Activated naive CD4-positive, alpha-beta T cell treated with anti-CD3 and anti-CD28 coated beads, Interleukin-2, amount 50 U/mL, for 16 hours (primary cell): ENCODE results near the gene ANKZF1.
"Not testable (repeated sequence)": the region's sequence is repeated elsewhere in the genome, so short reads cannot be mapped to it uniquely, and the experiment has no call there.

Source experiments
- DNase-seq: peaks from one replicate; pipeline ENCODE4 v3.0.0-alpha.2; 2020

ANKZF1 gene

GRCh38 chr2:219258942-219259341, 29.3 kb downstream of the ANKZF1 start:
- not testable (repeated sequence) for DNase-seq

GRCh38 chr2:219261024-219261855, 31.6 kb downstream of the ANKZF1 start:
- DNase-seq = no peak

- no peak for DNase-seq
Measured at GRCh38 chr2:219266232-219266631, 36.6 kb downstream of the ANKZF1 start.

- no peak for DNase-seq
Measured at GRCh38 chr2:219266886-219267285, 37.3 kb downstream of the ANKZF1 start.

GRCh38 chr2:219268294-219268693, 38.7 kb downstream of the ANKZF1 start:
- no peak for DNase-seq

GRCh38 chr2:219269362-219270054, 39.9 kb downstream of the ANKZF1 start:
- DNase-seq = no peak

- DNase-seq = no peak
Measured at GRCh38 chr2:219270055-219270372, 40.4 kb downstream of the ANKZF1 start.

GRCh38 chr2:219271021-219271420, 41.4 kb downstream of the ANKZF1 start:
- no peak for DNase-seq

GRCh38 chr2:219272356-219272755, 42.8 kb downstream of the ANKZF1 start:
- DNase-seq = no peak

GRCh38 chr2:219272995-219273394, 43.4 kb downstream of the ANKZF1 start:
- no peak for DNase-seq

- no peak for DNase-seq
Measured at GRCh38 chr2:219273937-219274336, 44.3 kb downstream of the ANKZF1 start.

GRCh38 chr2:219274361-219274921, 44.8 kb downstream of the ANKZF1 start:
- DNase-seq = no peak

GRCh38 chr2:219277703-219278654, 48.4 kb downstream of the ANKZF1 start:
- DNase-seq = peak; percentile 70

- DNase-seq = no peak
Measured at GRCh38 chr2:219278655-219279150, 49.1 kb downstream of the ANKZF1 start.

GRCh38 chr2:219279151-219279915, 49.7 kb downstream of the ANKZF1 start, which contains the start of gene DNAJB2:
Gene DNAJB2 (plus strand): TSS chr2:219279366. CDS start chr2:219279834, 468 bp downstream.
- peak; percentile 100 for DNase-seq

GRCh38 chr2:219279916-219280516, 50.4 kb downstream of the ANKZF1 start:
- DNase-seq = no peak

GRCh38 chr2:219280651-219281050, 51.0 kb downstream of the ANKZF1 start:
- DNase-seq = no peak

- no peak for DNase-seq
Measured at GRCh38 chr2:219281588-219281987, 52.0 kb downstream of the ANKZF1 start.

- DNase-seq = no peak
Measured at GRCh38 chr2:219282375-219282774, 52.8 kb downstream of the ANKZF1 start.

GRCh38 chr2:219282943-219283581, 53.5 kb downstream of the ANKZF1 start:
- DNase-seq = no peak
